IMR-90 (cell line): ENCODE results near the gene WWC2. TPM values are rescaled to one million over a fixed set of nuclear protein-coding genes. Genes with fewer than 3 reads are reported as not detected.

Experiments used
- ATAC-seq: fragments of 200-7000 bp; cut with Tn5 transposase; 2 replicates; pipeline ENCODE4 v1.9.1; 2020; ENCODE audit warnings: low read depth, mild to moderate bottlenecking, moderate library complexity
- BruUV-seq: library from RNA; stranded (reverse); fragments of 400-500 nt; replicated peaks from 2 replicates; lab custom pipeline; 2021; lab: Mats Ljungman, UMichigan
- CTCF ChIA-PET: fragments of 300-600 bp; formaldehyde crosslinking; extraction: SDS; loops from one replicate; lab custom pipeline; 2021; ENCODE audit warnings: antibody characterized with exemption; lab: Yijun Ruan, JAX
- POLR2A ChIA-PET: fragments of 300-600 bp; sonication (Branson Sonifier 250); formaldehyde crosslinking; loops from one replicate; lab custom pipeline; 2022; ENCODE audit warnings: antibody characterized with exemption; ENCODE audit not compliant: unreplicated experiment; lab: Charles Lee
- DNase-seq: peaks from one replicate; pipeline ENCODE4 v3.0.0; 2013
- H2AFZ ChIP-seq: replicated peaks from 2 replicates; pipeline ENCODE3; 2013; ENCODE audit warnings: low read length, mild to moderate bottlenecking; ENCODE audit not compliant: poor library complexity
- H2AK5ac ChIP-seq: 2 replicates; pipeline ENCODE4 v1.6.1; 2013; ENCODE audit warnings: low read depth, low read length, inconsistent platforms
- H2AK9ac ChIP-seq: replicated peaks from 2 replicates; pipeline ENCODE3; 2013; ENCODE audit warnings: mild to moderate bottlenecking, low read depth, low read length, moderate library complexity; ENCODE audit not compliant: poor library complexity
- H2BK120ac ChIP-seq: 2 replicates; pipeline ENCODE4 v1.6.1; 2013; ENCODE audit warnings: low read depth, low read length, inconsistent platforms
- H2BK15ac ChIP-seq: 3 replicates; pipeline ENCODE4 v1.6.1; 2013; ENCODE audit warnings: low read depth, low read length, inconsistent platforms
- H2BK20ac ChIP-seq: 2 replicates; pipeline ENCODE4 v1.6.1; 2013; ENCODE audit warnings: low read depth, mild to moderate bottlenecking, inconsistent platforms, low read length, moderate library complexity
- H2BK5ac ChIP-seq: 2 replicates; pipeline ENCODE4 v1.6.1; 2013; ENCODE audit warnings: mild to moderate bottlenecking, low read depth, low read length, inconsistent platforms; ENCODE audit not compliant: poor library complexity, severe bottlenecking
- H3K14ac ChIP-seq: replicated peaks from 2 replicates; pipeline ENCODE4 v1.6.1; 2013; ENCODE audit warnings: low read depth, low read length, inconsistent platforms
- H3K18ac ChIP-seq: 2 replicates; pipeline ENCODE4 v1.6.1; 2013; ENCODE audit warnings: low read depth, low read length, control low read depth
- H3K23ac ChIP-seq: 2 replicates; pipeline ENCODE4 v1.6.1; 2013; ENCODE audit warnings: low read depth, low read length, inconsistent platforms
- H3K27ac ChIP-seq: 2 replicates; pipeline ENCODE4 v1.5.1; 2013; ENCODE audit warnings: mild to moderate bottlenecking, control low read depth, low read length; ENCODE audit not compliant: insufficient read depth
- H3K27me3 ChIP-seq: 2 replicates; pipeline ENCODE4 v1.6.1; 2013; ENCODE audit warnings: low read length; ENCODE audit not compliant: control insufficient read depth, insufficient read depth
- H3K36me3 ChIP-seq: 2 replicates; pipeline ENCODE4 v1.6.1; 2013; ENCODE audit warnings: low read length, mixed read lengths; ENCODE audit not compliant: control insufficient read depth, insufficient read depth
- H3K4ac ChIP-seq: 2 replicates; pipeline ENCODE4 v1.6.1; 2013; ENCODE audit warnings: low read depth, low read length, inconsistent platforms
- H3K4me1 ChIP-seq: 2 replicates; pipeline ENCODE4 v1.6.1; 2013; ENCODE audit warnings: low read length, mixed read lengths; ENCODE audit not compliant: control insufficient read depth, insufficient read depth
- H3K4me2 ChIP-seq: 2 replicates; pipeline ENCODE4 v1.6.1; 2013; ENCODE audit warnings: low read depth, mild to moderate bottlenecking, control low read depth, low read length, moderate library complexity
- H3K4me3 ChIP-seq: 2 replicates; pipeline ENCODE4 v1.5.1; 2013; ENCODE audit warnings: low read depth, mild to moderate bottlenecking, control low read depth, low read length, moderate library complexity; ENCODE audit not compliant: insufficient read depth
- H3K56ac ChIP-seq: 2 replicates; pipeline ENCODE4 v1.6.1; 2013; ENCODE audit warnings: low read length, inconsistent platforms; ENCODE audit not compliant: insufficient read depth; ENCODE audit errors: extremely low read depth
- H3K79me1 ChIP-seq, 2 experiments: 2 replicates each; pipeline ENCODE4 v1.6.1; 2013; ENCODE audit warnings: low read length in 2 of 2, inconsistent platforms in 1 of 2, low read depth in 1 of 2
- H3K9ac ChIP-seq: 2 replicates; pipeline ENCODE4 v1.6.1; 2013; ENCODE audit warnings: low read depth, low read length, control low read depth
- H3K9me1 ChIP-seq: 2 replicates; pipeline ENCODE4 v1.6.1; 2013; ENCODE audit warnings: low read length, inconsistent platforms; ENCODE audit not compliant: insufficient read depth
- H3K9me3 ChIP-seq: 2 replicates; pipeline ENCODE4 v1.6.1; 2013; ENCODE audit warnings: low read length; ENCODE audit not compliant: control insufficient read depth, insufficient read depth
- H4K20me1 ChIP-seq: 2 replicates; pipeline ENCODE4 v1.6.1; 2013; ENCODE audit warnings: low read length, inconsistent platforms; ENCODE audit not compliant: insufficient read depth
- H4K5ac ChIP-seq: 2 replicates; pipeline ENCODE4 v1.6.1; 2013; ENCODE audit warnings: mild to moderate bottlenecking, low read depth, low read length, control low read depth
- H4K8ac ChIP-seq, 2 experiments: 2 replicates each; pipeline ENCODE4 v1.6.1; 2013; ENCODE audit warnings: low read depth in 2 of 2, low read length in 2 of 2, control low read depth in 1 of 2, inconsistent platforms in 1 of 2
- H4K91ac ChIP-seq: 2 replicates; pipeline ENCODE4 v1.6.1; 2013; ENCODE audit warnings: low read depth, low read length, inconsistent platforms; ENCODE audit not compliant: insufficient read depth
- CHD1 ChIP-seq: IDR thresholded peaks from 2 replicates; pipeline ENCODE4 v1.6.1; 2012; ENCODE audit warnings: low read depth, low read length, improper control_type of control experiment
- MXI1 ChIP-seq: IDR thresholded peaks from 2 replicates; pipeline ENCODE4 v1.6.1; 2012; ENCODE audit warnings: low read depth, mild to moderate bottlenecking, low read length, moderate library complexity, borderline replicate concordance
- RCOR1 ChIP-seq: IDR thresholded peaks from 2 replicates; pipeline ENCODE4 v1.6.1; 2012; ENCODE audit warnings: mild to moderate bottlenecking, low read length, improper control_type of control experiment; ENCODE audit not compliant: insufficient replicate concordance
- RFX5 ChIP-seq: IDR thresholded peaks from 2 replicates; pipeline ENCODE4 v1.8.0; 2012; ENCODE audit warnings: low read depth, mild to moderate bottlenecking, low read length, moderate library complexity
- SMC3 ChIP-seq: fragments of 150-350 bp; IDR thresholded peaks from 2 replicates; pipeline ENCODE4 v1.6.1; 2016; ENCODE audit warnings: low read depth, mild to moderate bottlenecking, antibody characterized with exemption, low read length, moderate library complexity
- WGBS, 2 experiments: methylation state at CpG; one replicate each; pipeline versions ENCODE4 v1.1.5 to v1.1.7; 2013; ENCODE audit warnings: missing lambda C conversion rate in 2 of 2; ENCODE audit not compliant: insufficient read length in 1 of 2; ENCODE audit errors: extremely low coverage in 2 of 2; 5-methylcytosine and 5-hydroxymethylcytosine counted together
- dilution Hi-C: fragments of 300-500 bp; cut with HindIII; formaldehyde crosslinking; loops from one replicate; pipeline ENCODE4 v1.14.3; 2018; ENCODE audit warnings: low sequenced_read_pairs; ENCODE audit not compliant: unreplicated experiment
- in situ Hi-C: fragments of 300-500 bp; cut with MboI; formaldehyde crosslinking; loops from 3 replicates; pipeline ENCODE4 v1.14.3; 2019; ENCODE audit warnings: low sequenced_read_pairs, inconsistent platforms, mixed read lengths
- intact Hi-C: fragments of 100-400 bp; cut with micrococcal nuclease; formaldehyde crosslinking; loops from 2 replicates; pipeline ENCODE4 v1.10.0; 2022
- polyA plus RNA-seq, 3 experiments: library from polyadenylated mRNA; depleted of rRNA; stranded (reverse); fragments of >200 nt; gene quantifications; 2 replicates each; pipeline ENCODE4 v1.2.3, GENCODE V29; 2012; ENCODE audit warnings: low replicate concordance in 1 of 3
- total RNA-seq: library from RNA; depleted of rRNA; stranded (reverse); fragments of >200 nt; gene quantifications from 2 replicates; pipeline ENCODE4 v1.2.3, GENCODE V29; 2012

The WWC2 gene
- total and polyA plus RNA-seq, 2 of the 4 experiments (the other 2 are of a cell fraction) = 26.6 to 27.4 TPM

DNA sequence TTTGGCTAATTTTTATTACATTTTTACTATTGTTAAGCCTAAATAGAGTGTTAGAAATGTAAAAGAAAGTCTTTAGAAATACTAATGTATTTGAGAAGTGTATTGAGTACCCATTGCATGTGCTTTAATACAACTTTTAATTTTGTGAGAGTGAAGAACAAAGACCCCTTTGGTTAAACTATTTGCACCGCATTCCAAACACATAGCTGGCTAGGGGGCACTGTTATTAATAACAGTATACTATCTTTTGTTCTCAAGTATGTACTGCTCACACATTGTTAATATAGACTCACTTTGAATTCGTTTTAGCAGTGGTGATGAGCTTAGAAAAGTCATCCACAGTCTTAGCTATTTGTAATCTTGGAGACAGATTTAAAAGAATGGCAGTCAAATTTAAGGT lies 114.9 kb downstream of the WWC2 start:
- no peak overlapping the region for H3K4me2 ChIP-seq
- no peak overlapping the region for H2AK5ac ChIP-seq
- no TSS peak for BruUV-seq
- H3K9me3 ChIP-seq = no peaks in the 10 kb centered on the region
- no peaks in the 10 kb centered on the region for H3K4me1 ChIP-seq
- WGBS, 2 experiments = no CpG with 5 or more reads among the region's 2 CpGs
- H3K4ac ChIP-seq = no peak overlapping the region
- H2BK15ac ChIP-seq = no peak overlapping the region
- no peak overlapping the region for H2BK5ac ChIP-seq
- peaks cover 15 to 33% of the 10 kb centered on the region in 2 experiments; a peak in 3 of 4 replicates for H3K79me1 ChIP-seq
- no peak overlapping the region for H3K9ac ChIP-seq
- no peak overlapping the region for H3K27ac ChIP-seq
- H3K9me1 ChIP-seq = peaks cover 7% of the 10 kb centered on the region
- H2AK9ac ChIP-seq = no peak overlapping the region
- H3K14ac ChIP-seq = no peak overlapping the region
- ATAC-seq = no peak
- H4K91ac ChIP-seq = no peak overlapping the region
- H3K23ac ChIP-seq = no peak overlapping the region
- no peak overlapping the region for H2AFZ ChIP-seq
- no peak for DNase-seq
- ChIA-PET CTCF (interaction anchor here (1.0 to 1.1 kb wide), 2 partner anchors 19 to 28 kb away, joined by 3 read pairs; no protein-coding TSS in a partner anchor), POLR2A (no interaction called here)
- in situ Hi-C loops (no loop called here), intact Hi-C loops (no loop called here), dilution Hi-C loops (no loop called here)
- H3K27me3 ChIP-seq = no peaks in the 10 kb centered on the region
- H2BK20ac ChIP-seq = no peak overlapping the region
- H3K18ac ChIP-seq = no peak overlapping the region
- H3K4me3 ChIP-seq = no peak overlapping the region
- no peak overlapping the region for H4K8ac ChIP-seq
- TF ChIP-seq RFX5 (no peak), RCOR1 (no peak), CHD1 (no peak), MXI1 (no peak), SMC3 (no peak)
- H3K36me3 ChIP-seq = peaks cover 9% of the 10 kb centered on the region
- H4K20me1 ChIP-seq = no peaks in the 10 kb centered on the region; the same call in 1 of the 2 replicates
- H2BK120ac ChIP-seq = no peak overlapping the region
- no peak overlapping the region for H3K56ac ChIP-seq
- no peak overlapping the region for H4K5ac ChIP-seq
